GM21447 (cell line): ENCODE measurements around the gene NELL1.
A peak's percentile ranks its signal among the peaks of the same experiment; 100 is the strongest.

Experiments used
- ATAC-seq: cut with Tn5 transposase; IDR thresholded peaks from one replicate; pipeline ENCODE4 v1.9.1; 2021; ENCODE audit not compliant: unreplicated experiment

NELL1 gene

DNA sequence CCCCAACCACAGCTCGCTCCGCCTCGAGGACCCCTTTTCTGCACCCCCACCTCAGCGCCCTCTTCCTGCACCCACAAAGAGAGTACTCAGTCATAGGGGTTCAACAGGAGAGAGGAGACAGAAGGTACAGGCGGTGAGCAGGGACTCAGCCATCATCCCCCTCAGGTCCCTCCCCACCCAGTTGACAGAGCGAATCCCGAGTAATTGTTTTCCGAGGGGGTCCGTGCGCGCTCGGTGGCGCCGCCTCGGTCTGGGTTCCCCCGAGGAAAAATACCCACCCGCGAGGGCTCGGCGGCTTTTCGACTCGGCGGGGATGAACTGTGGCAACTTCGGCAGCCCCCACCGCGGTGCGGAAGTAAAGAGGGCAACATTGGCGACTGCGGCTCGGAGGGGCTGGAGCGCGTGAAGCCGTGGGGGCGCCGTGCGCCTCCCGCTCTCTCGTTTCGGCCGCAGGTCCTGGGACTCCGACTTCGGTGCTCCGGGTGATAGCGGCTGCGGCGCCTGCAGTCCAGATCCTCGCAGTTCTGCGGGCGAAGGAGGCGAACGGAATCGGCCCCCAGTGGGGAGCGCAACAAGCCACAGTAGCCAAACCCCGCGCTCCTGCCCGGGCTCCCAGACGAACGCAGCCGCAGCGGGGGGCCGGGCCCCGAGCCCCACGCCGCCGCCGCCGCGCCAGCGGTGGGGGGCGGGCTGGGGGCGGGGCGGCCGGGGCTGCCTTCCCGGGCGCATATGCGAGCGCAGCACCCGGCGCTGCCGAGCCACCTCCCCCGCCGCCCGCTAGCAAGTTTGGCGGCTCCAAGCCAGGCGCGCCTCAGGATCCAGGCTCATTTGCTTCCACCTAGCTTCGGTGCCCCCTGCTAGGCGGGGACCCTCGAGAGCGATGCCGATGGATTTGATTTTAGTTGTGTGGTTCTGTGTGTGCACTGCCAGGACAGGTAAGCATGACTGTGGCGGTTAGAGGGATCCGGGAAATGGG, at the start of gene NELL1:
TSS of gene NELL1 (plus strand) at position 743 of the 976 bp plus-strand sequence.
- ATAC-seq, result no peak

DNA sequence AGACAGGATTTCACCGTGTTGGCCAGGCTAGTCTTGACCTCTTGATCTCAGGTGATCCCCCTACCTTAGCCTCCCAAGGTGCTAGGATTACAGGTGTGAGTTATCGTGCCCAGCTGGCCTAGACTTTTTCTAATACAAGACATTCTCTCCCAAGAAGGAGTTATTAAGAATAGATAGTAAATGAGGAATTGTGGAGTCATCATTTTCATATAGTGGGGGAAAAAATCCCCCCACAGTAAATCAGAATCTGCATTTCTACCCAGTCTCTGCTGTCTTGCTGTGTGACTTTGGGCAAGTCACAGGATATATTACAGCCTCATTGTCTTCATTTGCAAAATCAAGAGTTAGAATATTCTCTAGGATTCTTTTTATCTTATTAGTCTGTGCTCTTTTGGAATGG, 48.4 kb upstream of the NELL1 start:
- ATAC-seq, result no peak

DNA sequence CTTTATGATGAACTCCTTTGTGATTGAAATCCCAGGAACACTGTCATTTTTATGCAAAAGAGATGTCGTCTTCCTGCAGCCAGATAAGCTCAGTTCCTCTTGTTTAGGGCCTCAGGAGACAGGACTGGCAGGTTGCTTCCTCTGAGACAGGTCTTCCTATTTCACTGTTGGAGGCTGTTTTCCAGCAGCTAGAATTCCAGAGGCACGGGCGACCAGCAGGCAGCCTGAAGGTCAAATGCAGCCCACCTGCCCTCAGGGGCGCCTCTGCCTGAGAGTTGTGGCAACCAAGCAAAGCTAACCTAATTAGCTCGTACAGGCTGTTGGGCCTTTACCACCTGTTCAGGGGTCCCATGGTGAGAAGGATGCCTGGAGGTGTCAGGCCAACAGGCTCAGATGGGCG, 47.7 kb upstream of the NELL1 start:
- no peak for ATAC-seq

DNA sequence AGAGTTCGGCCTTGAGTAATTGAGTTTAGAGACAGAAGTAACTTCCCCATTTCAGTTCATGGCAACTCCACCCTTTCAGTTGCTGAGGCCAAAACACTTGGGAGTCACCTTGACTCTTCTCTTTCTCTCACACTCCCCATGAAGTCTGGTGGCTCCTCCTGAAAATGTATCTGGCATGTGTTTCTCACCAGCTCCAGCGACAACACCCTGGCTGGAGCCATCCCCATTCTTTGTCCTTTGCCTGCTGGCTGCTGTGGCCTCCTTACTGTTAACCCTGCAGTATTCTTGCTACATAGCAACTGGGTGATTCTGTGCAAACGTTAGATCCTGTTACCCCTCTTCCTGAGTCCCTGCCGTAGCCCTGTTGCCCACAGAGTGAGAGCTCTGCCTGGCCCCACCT, 46.1 kb upstream of the NELL1 start:
- no peak for ATAC-seq

DNA sequence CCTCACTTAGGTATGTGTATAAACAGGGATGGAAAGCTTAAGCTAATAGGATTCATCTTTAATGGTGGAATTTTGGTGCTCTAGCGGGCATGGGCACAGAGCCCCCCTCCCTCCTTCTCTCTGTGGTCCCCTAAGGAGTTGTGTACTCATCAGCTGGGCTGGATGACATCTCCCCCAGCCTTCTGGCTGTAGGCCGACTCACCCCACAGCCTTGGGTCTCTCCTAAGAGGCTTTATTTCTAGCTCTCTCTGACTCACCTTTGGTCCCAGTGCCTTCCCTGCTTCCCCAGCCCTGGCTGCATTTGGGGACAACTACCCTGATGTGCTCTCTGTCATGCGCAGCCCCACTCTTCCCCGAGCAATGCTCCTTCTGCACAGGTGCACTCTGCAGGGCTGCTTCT, 43.1 kb upstream of the NELL1 start:
- ATAC-seq, result no peak

DNA sequence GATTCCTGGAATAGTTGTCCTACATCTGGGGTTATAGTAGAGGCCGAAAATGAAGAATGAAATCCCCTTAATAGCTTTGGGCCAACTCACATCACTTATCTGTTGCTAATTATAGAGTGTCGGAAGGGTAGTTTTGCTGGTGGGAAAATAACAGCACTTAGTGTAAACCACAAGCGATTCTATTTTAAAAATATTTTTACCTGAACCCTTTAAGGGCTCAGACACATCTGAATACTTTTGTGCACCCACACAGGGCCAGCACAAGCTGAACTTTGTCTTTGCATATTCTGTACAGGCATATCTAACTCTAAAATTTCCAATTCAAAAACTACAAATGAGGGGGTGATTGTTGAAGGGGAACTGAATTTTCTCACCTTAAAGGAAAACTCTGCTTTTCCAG, 42.4 kb upstream of the NELL1 start:
- no peak for ATAC-seq

DNA sequence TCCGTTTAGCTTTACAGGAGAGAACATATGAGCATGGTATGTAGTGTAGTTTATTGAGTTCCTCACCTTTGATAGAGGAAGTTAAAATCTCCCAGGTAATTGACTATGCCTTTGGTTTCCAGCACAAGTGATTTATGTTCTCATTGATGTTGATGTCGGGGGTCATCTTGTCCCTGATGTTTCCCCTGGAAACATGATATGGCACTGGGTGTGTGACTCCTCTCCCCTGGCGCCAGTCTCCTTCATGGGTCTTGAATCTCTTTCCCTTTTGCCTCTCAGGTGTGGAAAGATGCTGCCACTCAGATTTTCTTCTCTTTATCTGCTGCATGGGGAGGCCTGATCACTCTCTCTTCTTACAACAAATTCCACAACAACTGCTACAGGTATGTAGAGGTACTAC, 41.7 kb upstream of the NELL1 start:
- no peak for ATAC-seq

DNA sequence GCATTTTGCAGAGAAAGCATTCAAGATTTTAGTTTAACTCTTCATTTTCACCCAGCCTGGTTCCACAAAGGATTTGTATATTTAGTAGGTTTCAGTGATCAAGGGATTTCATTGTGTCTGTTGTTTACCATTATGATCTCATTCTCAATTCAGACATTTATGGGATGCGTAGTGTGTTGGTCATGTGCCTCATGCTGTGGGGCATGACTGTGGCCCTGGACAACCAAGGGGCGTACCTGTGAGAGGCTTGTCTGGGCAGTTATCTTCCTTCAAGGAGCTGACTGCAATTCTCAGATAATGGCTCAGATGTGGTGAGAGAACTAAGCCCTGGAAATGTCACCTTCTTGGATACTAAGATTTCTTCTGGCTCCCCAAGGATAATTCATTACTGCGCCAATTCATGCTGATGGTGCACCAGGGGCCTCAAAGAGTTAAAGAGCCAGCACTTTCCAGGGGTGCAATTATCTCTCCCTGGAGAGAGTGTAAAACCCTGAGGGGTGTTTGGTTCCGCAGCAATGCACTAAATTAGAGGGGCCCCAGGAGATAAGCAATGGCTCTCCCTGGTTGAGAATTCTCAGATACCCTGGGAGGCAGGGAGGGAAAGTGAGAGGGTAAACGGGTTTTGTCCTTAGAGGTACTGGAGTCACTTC, 37.7 kb upstream of the NELL1 start:
- ATAC-seq, result no peak

DNA sequence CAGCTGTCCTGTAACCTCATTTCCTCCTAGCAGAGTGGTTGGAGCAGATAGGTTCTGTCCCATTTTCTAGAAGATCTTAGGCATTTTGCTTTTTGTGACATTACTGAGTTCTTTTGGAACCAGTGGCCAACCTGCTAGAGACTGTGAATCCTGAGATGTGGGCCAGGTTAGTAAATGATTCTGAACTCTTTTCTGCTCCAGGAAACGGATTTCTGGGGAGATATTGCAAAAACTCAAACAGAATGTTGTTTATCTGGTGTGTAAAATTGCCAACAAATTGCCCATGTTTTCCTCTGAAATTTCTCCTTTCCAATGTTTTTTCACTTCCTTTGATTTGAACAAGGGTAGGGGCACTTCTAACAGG, 37.2 kb upstream of the NELL1 start:
- ATAC-seq, result no peak

DNA sequence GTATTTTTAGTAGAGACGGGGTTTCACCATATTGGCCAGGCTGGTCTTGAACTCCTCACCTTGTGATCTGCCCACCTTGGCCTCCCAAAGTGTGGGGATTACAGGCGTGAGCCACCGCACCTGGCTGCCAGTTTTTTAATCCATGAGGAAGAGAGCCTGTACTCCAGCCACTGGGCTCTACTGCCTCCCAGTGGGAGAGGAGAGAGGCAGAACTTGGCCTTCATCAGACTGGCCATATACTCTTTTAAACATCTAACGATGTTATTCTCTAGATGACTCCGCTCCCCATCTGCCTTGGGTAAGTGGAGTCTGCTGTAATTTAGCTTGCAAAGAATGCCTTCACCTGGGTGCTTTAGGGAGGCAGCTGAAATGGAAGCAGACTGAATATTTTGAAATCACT, 35.3 kb upstream of the NELL1 start:
- no peak for ATAC-seq

DNA sequence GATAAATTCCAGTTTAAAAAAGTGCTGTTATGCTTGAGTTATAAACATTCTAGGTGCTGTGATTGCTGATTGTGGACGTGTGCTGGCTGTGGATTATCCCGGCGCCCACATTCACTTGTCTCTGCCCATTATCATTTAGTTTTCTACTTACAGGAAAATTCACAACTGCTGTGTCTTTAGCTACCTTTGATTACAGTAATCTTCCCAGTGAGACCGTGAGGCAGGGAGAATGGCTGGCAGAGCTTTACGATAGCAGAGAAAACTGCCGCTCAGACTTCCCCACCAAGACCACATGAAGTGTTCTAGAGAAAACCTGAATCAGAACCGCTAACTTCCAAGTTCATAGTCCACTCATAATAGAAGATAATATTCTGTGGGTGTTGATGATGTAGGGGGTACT, 34.6 kb upstream of the NELL1 start:
- no peak for ATAC-seq

DNA sequence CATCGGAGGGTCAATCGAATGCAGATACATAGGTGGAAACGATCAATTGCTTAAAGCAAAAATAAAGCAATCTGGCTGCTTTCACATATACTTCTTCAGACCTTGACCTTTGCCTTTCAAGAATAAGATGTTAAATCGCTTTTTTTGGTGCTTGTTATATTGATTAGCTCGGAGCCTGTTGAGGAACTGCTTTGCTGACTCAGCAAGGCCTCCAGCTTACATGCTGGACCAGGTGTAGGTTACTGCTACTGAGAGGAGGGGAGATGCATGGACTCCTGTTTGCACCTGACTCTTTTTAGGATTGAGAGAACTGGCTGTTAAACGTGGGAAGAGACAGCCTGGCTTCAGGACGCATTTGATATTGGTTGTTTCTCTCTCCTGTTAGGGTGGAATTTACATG, 31.3 kb upstream of the NELL1 start:
- ATAC-seq, result no peak

DNA sequence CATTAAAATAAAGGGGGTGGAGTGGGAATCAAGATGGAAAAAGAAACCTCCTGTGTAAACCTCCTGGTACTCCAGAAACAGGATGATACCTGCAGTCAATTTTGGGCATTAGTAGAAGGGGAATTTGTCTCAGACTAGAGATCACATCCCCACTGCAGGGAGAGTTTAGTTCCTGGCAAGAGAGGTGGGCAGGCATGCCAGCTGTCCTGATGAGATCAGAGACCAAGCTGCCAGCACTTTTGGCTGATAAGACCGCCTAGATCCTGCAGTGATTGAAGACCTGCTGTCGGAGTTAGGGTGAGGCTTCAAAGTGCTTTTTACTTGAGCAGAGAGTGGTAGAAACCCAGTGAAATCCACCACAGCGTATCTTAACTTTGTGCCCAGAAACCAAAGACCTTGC, 29.7 kb upstream of the NELL1 start:
- ATAC-seq, result no peak

DNA sequence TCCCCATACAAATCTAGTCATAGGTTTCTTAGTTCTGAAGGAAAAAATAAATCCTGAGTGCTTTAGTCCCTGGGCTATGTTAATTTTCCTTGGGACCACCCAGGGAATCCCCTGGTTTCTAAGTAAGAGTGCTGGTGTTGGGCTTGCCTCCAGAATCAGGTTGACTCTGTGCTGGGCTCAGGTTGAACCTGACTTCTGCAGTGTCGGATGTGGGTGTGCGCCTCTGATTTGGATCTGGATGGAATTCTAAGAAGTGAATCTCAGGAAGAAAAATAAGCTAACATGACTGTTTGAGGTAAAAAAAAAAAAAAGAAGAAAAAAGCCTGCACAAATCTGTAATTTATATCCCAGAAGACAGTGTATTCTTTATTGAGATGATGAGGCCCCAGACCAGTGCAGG, 29.0 kb upstream of the NELL1 start:
- no peak for ATAC-seq

DNA sequence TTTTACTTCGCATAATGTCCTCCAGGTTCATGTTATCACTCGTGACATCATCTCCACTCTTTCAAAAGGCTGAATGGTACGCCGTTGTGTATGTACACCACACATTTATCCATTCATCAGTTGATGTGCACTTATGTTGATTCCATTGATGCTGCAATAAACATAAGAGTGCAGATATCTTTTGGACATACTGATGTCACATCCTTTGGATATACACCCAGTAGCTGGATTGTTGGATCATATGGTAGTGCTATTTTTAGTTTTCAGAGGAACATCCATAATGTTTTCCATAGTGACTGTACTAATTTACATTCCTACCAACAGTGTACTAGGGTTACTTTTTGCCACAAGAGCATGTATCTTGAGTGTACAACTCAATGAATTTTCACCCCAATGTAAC, 25.0 kb upstream of the NELL1 start:
- ATAC-seq, result no peak

DNA sequence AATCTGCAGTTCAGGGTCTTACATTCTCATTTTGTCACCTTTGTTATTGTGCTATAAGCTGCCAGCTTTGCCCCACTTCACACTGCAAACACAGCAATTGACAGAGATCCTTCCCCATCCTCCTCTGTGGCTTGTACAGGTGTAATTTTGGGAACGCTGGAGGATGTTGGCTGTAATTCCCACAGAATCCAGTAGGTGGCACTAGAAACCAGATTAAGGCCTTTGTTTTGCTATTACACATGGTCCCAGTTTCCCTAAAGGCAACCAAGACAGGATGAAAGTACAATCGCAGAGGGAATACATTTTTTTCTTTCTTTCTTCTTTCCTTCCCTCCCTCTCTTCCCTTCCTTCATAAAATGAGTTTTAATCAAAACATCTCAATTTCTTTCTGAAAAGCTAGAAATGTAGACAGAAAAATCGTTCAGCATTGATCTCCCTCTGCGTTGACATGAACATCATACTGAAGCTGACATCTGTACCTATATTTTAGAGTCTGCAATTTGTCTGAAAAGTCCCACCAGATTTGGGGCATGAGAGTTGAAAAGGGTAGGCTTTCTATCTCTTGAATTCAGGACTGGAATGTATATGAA, 21.3 kb upstream of the NELL1 start:
- ATAC-seq, result peak; percentile 67

DNA sequence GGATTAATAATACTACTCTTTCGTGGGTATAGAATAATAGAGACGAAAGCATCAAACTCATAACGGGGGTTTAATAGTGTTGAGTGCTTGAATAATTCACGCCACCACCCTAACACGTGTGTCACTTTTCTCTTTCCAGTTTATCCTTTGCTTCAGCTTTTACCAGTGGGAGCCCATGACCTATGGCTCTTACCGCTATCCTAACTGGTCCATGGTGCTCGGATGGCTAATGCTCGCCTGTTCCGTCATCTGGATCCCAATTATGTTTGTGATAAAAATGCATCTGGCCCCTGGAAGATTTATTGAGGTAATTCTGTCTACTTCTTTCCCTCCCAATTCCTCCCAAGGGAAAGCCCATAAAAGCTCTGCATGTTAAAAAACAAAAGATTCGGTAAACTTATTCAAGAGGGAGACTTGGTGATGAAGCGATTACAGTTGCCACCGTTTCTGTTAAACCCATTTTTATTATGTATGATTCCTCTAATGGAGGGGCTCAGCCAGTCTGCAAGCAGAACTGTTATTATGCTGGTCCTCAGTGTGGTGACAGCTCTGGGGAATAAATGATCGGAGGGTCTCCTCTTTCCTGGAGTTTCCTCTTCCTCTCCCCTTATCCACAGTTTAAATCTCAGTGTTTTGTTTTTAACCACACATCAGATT, 17.1 kb upstream of the NELL1 start:
- no peak for ATAC-seq

DNA sequence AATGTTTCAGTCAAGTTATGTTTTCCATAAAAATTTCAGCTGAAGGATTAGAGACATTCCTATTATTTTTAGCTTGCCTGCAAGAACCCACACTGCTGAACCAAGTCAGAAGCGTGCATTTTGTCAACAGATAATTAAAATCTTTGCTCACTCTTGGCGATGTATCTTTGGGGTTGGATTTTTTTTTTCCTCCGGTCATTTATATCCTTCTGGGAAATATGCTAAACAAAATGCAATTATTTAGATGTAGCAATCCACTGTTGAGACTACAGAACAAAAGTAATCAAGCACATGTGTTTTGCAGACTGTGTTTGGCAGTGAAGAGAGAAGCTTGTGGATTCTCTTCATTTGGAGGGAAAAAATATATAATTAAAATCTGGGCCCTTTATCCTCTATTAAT, 15.3 kb upstream of the NELL1 start:
- no peak for ATAC-seq

DNA sequence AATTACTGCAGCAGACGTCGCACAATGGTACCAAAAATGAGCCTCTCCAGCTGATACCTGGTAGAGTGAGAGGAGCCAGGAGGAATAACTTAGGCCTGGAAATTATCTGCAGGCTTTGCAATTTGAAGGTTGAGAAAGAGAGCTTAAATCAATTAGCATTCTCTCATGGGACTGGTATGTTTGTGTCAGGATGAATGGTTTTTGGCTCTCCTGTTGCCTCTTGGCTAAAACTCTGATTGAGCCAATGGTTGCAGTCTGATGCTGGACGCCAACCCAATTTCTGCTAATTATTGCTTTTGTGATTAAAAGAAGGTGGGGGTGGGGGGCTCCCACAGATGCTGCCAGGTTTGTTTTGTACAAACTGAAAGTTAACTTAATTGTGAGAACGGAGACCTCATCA, 12.5 kb upstream of the NELL1 start:
- no peak for ATAC-seq

DNA sequence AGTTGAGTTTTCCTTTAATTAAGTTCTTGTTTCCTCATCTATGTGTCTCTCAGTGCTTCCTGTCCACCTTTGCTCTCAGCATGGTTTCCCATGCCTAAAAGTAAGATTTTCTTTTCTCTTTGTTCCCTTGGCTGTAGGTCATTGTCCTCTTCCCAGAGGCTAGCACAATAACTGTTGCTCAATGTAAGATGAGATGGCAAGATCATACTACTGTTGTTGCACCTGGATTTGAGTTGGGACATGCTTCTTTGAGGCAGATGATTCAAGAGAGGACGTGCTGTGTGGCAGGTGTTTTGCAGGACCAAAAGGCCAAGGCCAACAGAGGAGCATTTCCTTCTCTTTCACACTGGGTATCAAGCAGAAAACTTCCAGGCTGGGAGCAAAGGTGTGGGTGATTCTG, 11.3 kb upstream of the NELL1 start:
- ATAC-seq, result no peak

DNA sequence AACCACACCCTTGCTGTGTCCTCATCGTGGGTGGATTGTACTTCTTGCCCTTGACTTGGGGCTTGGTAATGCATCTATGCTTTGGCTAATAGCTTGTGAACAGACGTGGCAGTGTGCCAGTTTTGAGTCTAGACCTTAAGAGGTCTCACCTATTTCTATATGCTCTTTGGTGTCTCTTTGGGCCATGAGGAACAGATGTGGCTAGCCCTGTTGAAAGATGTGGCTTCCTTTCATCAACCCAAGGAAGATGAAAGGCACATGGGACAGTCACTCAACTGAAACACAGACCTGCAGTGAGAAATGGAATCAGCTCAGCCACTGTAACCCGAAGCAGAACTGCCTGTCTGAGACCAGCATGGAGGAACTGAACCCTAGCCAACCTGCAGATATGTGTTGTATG, 7.9 kb upstream of the NELL1 start:
- no peak for ATAC-seq

DNA sequence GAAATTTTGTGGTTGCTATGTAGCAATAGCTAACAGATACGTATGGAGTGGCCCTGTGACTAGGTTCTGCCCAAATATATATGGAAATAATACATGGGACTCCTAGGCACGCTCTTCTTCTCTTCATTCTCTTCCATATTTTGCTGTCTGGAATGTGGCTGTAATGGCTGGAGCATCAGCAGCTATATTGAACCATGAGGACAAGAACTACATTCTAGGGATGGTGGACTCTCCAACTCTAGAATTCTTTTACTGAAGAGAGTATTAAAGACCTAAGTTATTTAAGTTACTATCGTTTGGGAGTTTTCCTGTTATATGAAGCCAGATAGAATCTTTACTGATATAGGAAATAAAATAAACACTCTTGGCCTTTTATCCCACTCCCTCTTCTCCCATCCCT, 7.5 kb upstream of the NELL1 start:
- no peak for ATAC-seq
